HEK293 (cell line): ENCODE measurements around the gene SLC30A7.
"Not testable (repeated sequence)": the region's sequence is repeated elsewhere in the genome, so short reads cannot be mapped to it uniquely, and the experiment has no call there.

Source experiments
- CTCF ChIA-PET: fragments of 350-600 bp; formaldehyde crosslinking; extraction: SDS; loops from one replicate; lab custom pipeline; 2021; ENCODE audit warnings: antibody characterized with exemption; lab: Yijun Ruan, JAX
- POLR2A ChIA-PET: fragments of 300-600 bp; formaldehyde crosslinking; extraction: SDS; loops from one replicate; lab custom pipeline; 2020; ENCODE audit warnings: antibody characterized with exemption, inconsistent platforms; lab: Yijun Ruan, JAX
- H3K27ac ChIP-seq: fragments of 200-500 bp; sonication (Bioruptor generic); 2 replicates; pipeline ENCODE4 v1.5.1; 2014; ENCODE audit warnings: low read depth, low read length, control low read depth, inconsistent platforms; ENCODE audit errors: extremely low read depth
- H3K36me3 ChIP-seq, 2 experiments: fragments of 200-500 bp in 1 of 2; sonication (Bioruptor generic) in 1 of 2; 1 replicate in 1 of 2; 2 replicates in 1 of 2; pipeline ENCODE4 v1.5.1; 2014 to 2017; ENCODE audit warnings: inconsistent platforms in 2 of 2, low read length in 2 of 2; ENCODE audit not compliant: control insufficient read depth in 2 of 2, insufficient read depth in 1 of 2
- H3K4me1 ChIP-seq: fragments of 200-500 bp; sonication (Bioruptor generic); 2 replicates; pipeline ENCODE4 v1.5.1; 2014; ENCODE audit warnings: mild to moderate bottlenecking, low read length, inconsistent platforms; ENCODE audit not compliant: control insufficient read depth, insufficient read depth
- H3K4me3 ChIP-seq: 2 replicates; pipeline ENCODE4 v1.5.1; 2011; ENCODE audit warnings: low read depth, mild to moderate bottlenecking, control low read depth, low read length, moderate library complexity
- H3K9me3 ChIP-seq: fragments of 200-500 bp; sonication (Bioruptor generic); 2 replicates; pipeline ENCODE4 v1.5.1; 2014; ENCODE audit warnings: low read depth, low read length, inconsistent platforms; ENCODE audit not compliant: control insufficient read depth, insufficient read depth
- HIC1 ChIP-seq: fragments of 450-650 bp; formaldehyde crosslinking; IDR thresholded peaks from 2 replicates; pipeline ENCODE4 v1.5.1; 2016; ENCODE audit warnings: missing biosample characterization, missing genetic modification characterization
- HOXD13 ChIP-seq: sonication (generic); formaldehyde crosslinking; IDR thresholded peaks from 2 replicates; pipeline ENCODE4 v1.8.0; 2022; ENCODE audit warnings: missing genetic modification reagents, borderline replicate concordance
- MYNN ChIP-seq: fragments of 450-650 bp; formaldehyde crosslinking; IDR thresholded peaks from 2 replicates; pipeline ENCODE4 v1.5.1; 2016; ENCODE audit warnings: missing biosample characterization, missing genetic modification characterization, borderline replicate concordance
- SETDB1 ChIP-seq: IDR thresholded peaks from one replicate; pipeline ENCODE4 v1.6.1; 2017; ENCODE audit warnings: mild to moderate bottlenecking, low read length, moderate library complexity, mixed read lengths; ENCODE audit not compliant: insufficient read length
- ZBTB26 ChIP-seq: fragments of 450-650 bp; formaldehyde crosslinking; optimal IDR thresholded peaks from 2 replicates; pipeline ENCODE3; 2016; ENCODE audit warnings: missing biosample characterization, mild to moderate bottlenecking, missing genetic modification characterization
- ZBTB48 ChIP-seq: fragments of 450-650 bp; formaldehyde crosslinking; IDR thresholded peaks from 2 replicates; pipeline ENCODE4 v1.5.1; 2016; ENCODE audit warnings: missing biosample characterization, missing genetic modification characterization
- ZFP41 ChIP-seq: fragments of 450-650 bp; formaldehyde crosslinking; IDR thresholded peaks from 2 replicates; pipeline ENCODE4 v1.5.1; 2016; ENCODE audit warnings: missing biosample characterization, missing genetic modification characterization, borderline replicate concordance
- ZNF140 ChIP-seq: fragments of 450-650 bp; formaldehyde crosslinking; IDR thresholded peaks from 2 replicates; pipeline ENCODE4 v1.5.1; 2016; ENCODE audit warnings: missing biosample characterization, missing genetic modification characterization
- ZNF18 ChIP-seq: fragments of 450-650 bp; formaldehyde crosslinking; IDR thresholded peaks from 2 replicates; pipeline ENCODE4 v1.5.1; 2016; ENCODE audit warnings: missing biosample characterization, missing genetic modification characterization
- ZNF184 ChIP-seq: fragments of 450-650 bp; IDR thresholded peaks from 2 replicates; pipeline ENCODE4 v1.5.1; 2018; ENCODE audit warnings: missing biosample characterization, mild to moderate bottlenecking, missing genetic modification characterization
- ZNF449 ChIP-seq: fragments of 450-650 bp; formaldehyde crosslinking; IDR thresholded peaks from 2 replicates; pipeline ENCODE4 v1.5.1; 2017; ENCODE audit warnings: missing biosample characterization, mild to moderate bottlenecking, missing genetic modification characterization, moderate library complexity
- ZNF571 ChIP-seq: fragments of 450-650 bp; formaldehyde crosslinking; IDR thresholded peaks from 2 replicates; pipeline ENCODE4 v1.5.0; 2017; ENCODE audit warnings: missing biosample characterization, missing genetic modification characterization
- ZNF623 ChIP-seq: fragments of 450-650 bp; formaldehyde crosslinking; IDR thresholded peaks from 2 replicates; pipeline ENCODE4 v1.5.1; 2016; ENCODE audit warnings: missing biosample characterization, missing genetic modification characterization
- ZNF626 ChIP-seq: fragments of 450-650 bp; sonication (Bioruptor Pico); formaldehyde crosslinking; IDR thresholded peaks from 2 replicates; pipeline ENCODE4 v1.5.1; 2018; ENCODE audit warnings: missing biosample characterization, missing genetic modification characterization, inconsistent platforms
- ZNF629 ChIP-seq: fragments of 450-650 bp; formaldehyde crosslinking; IDR thresholded peaks from 2 replicates; pipeline ENCODE4 v1.5.1; 2017; ENCODE audit warnings: missing biosample characterization, missing genetic modification characterization
- TF ChIP-seq, protein P1 (sequence below): fragments of 450-650 bp; formaldehyde crosslinking; IDR thresholded peaks from 2 replicates; pipeline ENCODE4 v1.5.1; 2017; ENCODE audit warnings: missing biosample characterization, missing genetic modification characterization
- TF ChIP-seq, protein P2 (sequence below): fragments of 450-650 bp; formaldehyde crosslinking; IDR thresholded peaks from 2 replicates; pipeline ENCODE4 v1.5.1; 2017; ENCODE audit warnings: missing biosample characterization, missing genetic modification characterization

Gene SLC30A7

DNA sequence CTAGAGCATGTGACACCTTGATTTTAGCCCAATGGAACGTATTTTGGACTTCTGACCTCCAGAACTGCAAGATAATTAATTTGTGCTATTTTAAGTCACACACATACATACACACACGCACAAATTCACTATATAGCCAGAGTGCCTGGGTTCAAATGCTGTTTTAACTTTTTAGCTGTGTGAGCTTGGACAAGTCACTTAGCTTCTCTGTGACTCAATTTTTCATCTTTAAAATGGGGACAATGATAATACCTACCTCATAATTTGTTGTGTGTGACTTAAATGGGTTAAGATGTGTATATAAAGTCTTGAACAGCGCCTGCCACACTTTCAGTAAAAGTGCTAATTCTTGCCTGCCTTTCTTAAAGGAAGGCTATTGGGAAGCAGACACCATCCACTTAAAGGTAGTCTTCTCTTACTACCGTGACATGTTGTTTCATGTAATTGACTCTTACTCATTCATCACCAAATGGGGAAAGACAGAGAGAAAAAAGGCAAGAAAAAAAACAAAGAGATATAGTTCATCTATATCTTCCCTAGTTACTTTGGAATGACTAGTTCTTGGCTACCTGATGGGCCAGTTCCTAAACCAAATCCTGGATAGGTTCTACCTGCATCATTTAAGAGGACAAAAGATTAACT is 56.3 kb downstream of the SLC30A7 start:
- Histone ChIP-seq H3K27ac (no peak overlapping the region), H3K4me1 (peaks cover 14% of the 10 kb centered on the region), H3K9me3 (no peaks in the 10 kb centered on the region), H3K4me3 (no peak overlapping the region), H3K36me3 (peaks cover 0 to 10% of the 10 kb centered on the region in 2 experiments; a peak in 1 of 3 replicates)
- POLR2A ChIA-PET = no interaction called here
- CTCF ChIA-PET = interaction anchor here (1.1 kb wide), 1 partner anchor 336 kb away, joined by 3 read pairs; no protein-coding TSS in a partner anchor
- TF ChIP-seq ZNF626 (tag by site-specific recombination) (no peak), MYNN (no peak), ZBTB26 (tag by site-specific recombination) (no peak), SETDB1 (no peak), ZNF140 (tag by site-specific recombination) (no peak), HOXD13 (CRISPR knock-in tag) (no peak), ZNF629 (tag by site-specific recombination) (no peak), ZNF18 (no peak), ZBTB48 (tag by site-specific recombination) (no peak), ZNF449 (tag by site-specific recombination) (no peak), ZNF571 (tag by site-specific recombination) (no peak), ZFP41 (tag by site-specific recombination) (no peak), HIC1 (tag by site-specific recombination) (no peak), ZNF623 (tag by site-specific recombination) (no peak), ZNF184 (no peak)
- TF ChIP-seq, protein P1, sequence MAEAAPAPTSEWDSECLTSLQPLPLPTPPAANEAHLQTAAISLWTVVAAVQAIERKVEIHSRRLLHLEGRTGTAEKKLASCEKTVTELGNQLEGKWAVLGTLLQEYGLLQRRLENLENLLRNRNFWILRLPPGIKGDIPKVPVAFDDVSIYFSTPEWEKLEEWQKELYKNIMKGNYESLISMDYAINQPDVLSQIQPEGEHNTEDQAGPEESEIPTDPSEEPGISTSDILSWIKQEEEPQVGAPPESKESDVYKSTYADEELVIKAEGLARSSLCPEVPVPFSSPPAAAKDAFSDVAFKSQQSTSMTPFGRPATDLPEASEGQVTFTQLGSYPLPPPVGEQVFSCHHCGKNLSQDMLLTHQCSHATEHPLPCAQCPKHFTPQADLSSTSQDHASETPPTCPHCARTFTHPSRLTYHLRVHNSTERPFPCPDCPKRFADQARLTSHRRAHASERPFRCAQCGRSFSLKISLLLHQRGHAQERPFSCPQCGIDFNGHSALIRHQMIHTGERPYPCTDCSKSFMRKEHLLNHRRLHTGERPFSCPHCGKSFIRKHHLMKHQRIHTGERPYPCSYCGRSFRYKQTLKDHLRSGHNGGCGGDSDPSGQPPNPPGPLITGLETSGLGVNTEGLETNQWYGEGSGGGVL (tag by site-specific recombination) = no peak
- TF ChIP-seq, protein P2, sequence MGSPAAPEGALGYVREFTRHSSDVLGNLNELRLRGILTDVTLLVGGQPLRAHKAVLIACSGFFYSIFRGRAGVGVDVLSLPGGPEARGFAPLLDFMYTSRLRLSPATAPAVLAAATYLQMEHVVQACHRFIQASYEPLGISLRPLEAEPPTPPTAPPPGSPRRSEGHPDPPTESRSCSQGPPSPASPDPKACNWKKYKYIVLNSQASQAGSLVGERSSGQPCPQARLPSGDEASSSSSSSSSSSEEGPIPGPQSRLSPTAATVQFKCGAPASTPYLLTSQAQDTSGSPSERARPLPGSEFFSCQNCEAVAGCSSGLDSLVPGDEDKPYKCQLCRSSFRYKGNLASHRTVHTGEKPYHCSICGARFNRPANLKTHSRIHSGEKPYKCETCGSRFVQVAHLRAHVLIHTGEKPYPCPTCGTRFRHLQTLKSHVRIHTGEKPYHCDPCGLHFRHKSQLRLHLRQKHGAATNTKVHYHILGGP (tag by site-specific recombination) = no peak

DNA sequence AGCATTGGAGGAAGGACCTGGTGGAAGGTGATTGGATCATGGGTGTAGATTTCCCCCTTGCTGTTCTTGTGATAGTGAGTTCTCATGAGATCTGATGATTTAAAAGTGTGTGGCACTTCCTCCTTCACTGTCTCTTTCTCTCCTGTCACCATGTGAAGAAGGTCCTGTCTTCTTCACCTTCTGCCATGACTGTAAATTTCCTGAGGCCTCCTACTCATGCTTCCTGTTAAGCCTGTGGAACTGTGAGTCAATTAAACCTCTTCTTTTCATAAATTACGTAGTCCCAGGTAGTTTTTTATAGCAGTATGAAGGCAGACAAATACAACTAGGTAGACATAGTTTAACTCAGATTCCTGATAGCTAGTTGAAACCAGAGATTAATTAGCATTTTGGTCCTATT is 57.1 kb downstream of the SLC30A7 start:
- Histone ChIP-seq H3K36me3 (peaks cover 0 to 10% of the 10 kb centered on the region in 2 experiments; a peak in 1 of 3 replicates), H3K4me1 (peaks cover 14% of the 10 kb centered on the region)
- H3K9me3 ChIP-seq, CTCF ChIA-PET, H3K27ac ChIP-seq, H3K4me3 ChIP-seq, POLR2A ChIA-PET: not testable (repeated sequence)
